K562 (cell line): ENCODE results near the gene VIPR2. TPM values are rescaled to one million over a fixed set of nuclear protein-coding genes. Genes with fewer than 3 reads are reported as not detected.

Experiments
- GATAD2B ChIP-seq: fragments of 450-650 bp; IDR thresholded peaks from 2 replicates; pipeline ENCODE4 v1.6.1; 2017; ENCODE audit warnings: mild to moderate bottlenecking, borderline replicate concordance
- HDAC6 ChIP-seq: IDR thresholded peaks from 2 replicates; pipeline ENCODE4 v1.6.1; 2012; ENCODE audit warnings: low read depth, mild to moderate bottlenecking, control low read depth, inconsistent platforms, low read length, moderate library complexity
- MITF ChIP-seq: IDR thresholded peaks from 2 replicates; pipeline ENCODE4 v1.6.1; 2014; ENCODE audit warnings: antibody characterized with exemption
- NR2C2 ChIP-seq, 2 experiments: fragments of 200-800 bp in 1 of 2; sonication (Bioruptor generic) in 1 of 2; sonication (generic) in 1 of 2; formaldehyde crosslinking in 1 of 2; IDR thresholded peaks; 2 replicates each; pipeline versions ENCODE4 v1.6.1 to v1.8.0; 2016 to 2022; ENCODE audit warnings: mild to moderate bottlenecking in 1 of 2, missing compliant biosample characterization in 1 of 2, missing genetic modification characterization in 1 of 2, missing genetic modification reagents in 1 of 2
- ZNF780A ChIP-seq: fragments of 250-450 bp; sonication (Bioruptor Pico); IDR thresholded peaks from 2 replicates; pipeline ENCODE4 v1.5.0; 2021; ENCODE audit warnings: mild to moderate bottlenecking
- polyA plus RNA-seq, 8 experiments: library from polyadenylated mRNA; depleted of rRNA in 4 of 8; stranded (reverse) in 5 of 8; unstranded in 3 of 8; fragments of >200 nt; fragmentation: Nextera tagmentation in 2 of 8; fragmentation: Illumina TruSeq in 1 of 8; extraction: Ambion mirVana in 2 of 8; extraction: Trizol in 1 of 8; gene quantifications; 2 replicates each; pipeline versions ENCODE4 v1.2.1 to v1.2.3, GENCODE V29; 2011 to 2014; ENCODE audit warnings: inconsistent platforms in 1 of 8, missing spikeins in 1 of 8
- total RNA-seq, 7 experiments: library from RNA; depleted of rRNA in 6 of 7; stranded (reverse); fragments of >200 nt in 6 of 7; fragmentation: Illumina TruSeq in 2 of 7; extraction: Trizol in 2 of 7; gene quantifications; 2 replicates each; pipeline versions ENCODE4 v1.2.1 to v1.2.3, GENCODE V29; 2011 to 2021; ENCODE audit warnings: low replicate concordance in 1 of 7
- TF ChIP-seq, protein P1 (sequence below): fragments of 450-650 bp; IDR thresholded peaks from 2 replicates; pipeline ENCODE4 v1.6.1; 2016; ENCODE audit warnings: mild to moderate bottlenecking, moderate library complexity
- TF ChIP-seq, protein P2 (sequence below), 2 experiments: fragments of 450-650 bp; conservative IDR thresholded peaks; 2 replicates each; pipeline ENCODE4 v1.6.1; 2017; ENCODE audit warnings: mild to moderate bottlenecking in 2 of 2, moderate library complexity in 2 of 2
- TF ChIP-seq, protein P3 (sequence below): fragments of 450-650 bp; IDR thresholded peaks from 2 replicates; pipeline ENCODE4 v1.6.1; 2016; ENCODE audit warnings: antibody characterized with exemption
- TF ChIP-seq, protein P4 (sequence below): sonication (generic); formaldehyde crosslinking; IDR thresholded peaks from 2 replicates; pipeline ENCODE4 v1.8.0; 2022; ENCODE audit warnings: mild to moderate bottlenecking, missing genetic modification reagents

The VIPR2 gene
- total and polyA plus RNA-seq, 9 of the 15 experiments (the other 6 are each of a cell fraction or from before 2014, with no cell fraction given): 0.04 TPM; not detected in 8

- TF ChIP-seq, protein P1, sequence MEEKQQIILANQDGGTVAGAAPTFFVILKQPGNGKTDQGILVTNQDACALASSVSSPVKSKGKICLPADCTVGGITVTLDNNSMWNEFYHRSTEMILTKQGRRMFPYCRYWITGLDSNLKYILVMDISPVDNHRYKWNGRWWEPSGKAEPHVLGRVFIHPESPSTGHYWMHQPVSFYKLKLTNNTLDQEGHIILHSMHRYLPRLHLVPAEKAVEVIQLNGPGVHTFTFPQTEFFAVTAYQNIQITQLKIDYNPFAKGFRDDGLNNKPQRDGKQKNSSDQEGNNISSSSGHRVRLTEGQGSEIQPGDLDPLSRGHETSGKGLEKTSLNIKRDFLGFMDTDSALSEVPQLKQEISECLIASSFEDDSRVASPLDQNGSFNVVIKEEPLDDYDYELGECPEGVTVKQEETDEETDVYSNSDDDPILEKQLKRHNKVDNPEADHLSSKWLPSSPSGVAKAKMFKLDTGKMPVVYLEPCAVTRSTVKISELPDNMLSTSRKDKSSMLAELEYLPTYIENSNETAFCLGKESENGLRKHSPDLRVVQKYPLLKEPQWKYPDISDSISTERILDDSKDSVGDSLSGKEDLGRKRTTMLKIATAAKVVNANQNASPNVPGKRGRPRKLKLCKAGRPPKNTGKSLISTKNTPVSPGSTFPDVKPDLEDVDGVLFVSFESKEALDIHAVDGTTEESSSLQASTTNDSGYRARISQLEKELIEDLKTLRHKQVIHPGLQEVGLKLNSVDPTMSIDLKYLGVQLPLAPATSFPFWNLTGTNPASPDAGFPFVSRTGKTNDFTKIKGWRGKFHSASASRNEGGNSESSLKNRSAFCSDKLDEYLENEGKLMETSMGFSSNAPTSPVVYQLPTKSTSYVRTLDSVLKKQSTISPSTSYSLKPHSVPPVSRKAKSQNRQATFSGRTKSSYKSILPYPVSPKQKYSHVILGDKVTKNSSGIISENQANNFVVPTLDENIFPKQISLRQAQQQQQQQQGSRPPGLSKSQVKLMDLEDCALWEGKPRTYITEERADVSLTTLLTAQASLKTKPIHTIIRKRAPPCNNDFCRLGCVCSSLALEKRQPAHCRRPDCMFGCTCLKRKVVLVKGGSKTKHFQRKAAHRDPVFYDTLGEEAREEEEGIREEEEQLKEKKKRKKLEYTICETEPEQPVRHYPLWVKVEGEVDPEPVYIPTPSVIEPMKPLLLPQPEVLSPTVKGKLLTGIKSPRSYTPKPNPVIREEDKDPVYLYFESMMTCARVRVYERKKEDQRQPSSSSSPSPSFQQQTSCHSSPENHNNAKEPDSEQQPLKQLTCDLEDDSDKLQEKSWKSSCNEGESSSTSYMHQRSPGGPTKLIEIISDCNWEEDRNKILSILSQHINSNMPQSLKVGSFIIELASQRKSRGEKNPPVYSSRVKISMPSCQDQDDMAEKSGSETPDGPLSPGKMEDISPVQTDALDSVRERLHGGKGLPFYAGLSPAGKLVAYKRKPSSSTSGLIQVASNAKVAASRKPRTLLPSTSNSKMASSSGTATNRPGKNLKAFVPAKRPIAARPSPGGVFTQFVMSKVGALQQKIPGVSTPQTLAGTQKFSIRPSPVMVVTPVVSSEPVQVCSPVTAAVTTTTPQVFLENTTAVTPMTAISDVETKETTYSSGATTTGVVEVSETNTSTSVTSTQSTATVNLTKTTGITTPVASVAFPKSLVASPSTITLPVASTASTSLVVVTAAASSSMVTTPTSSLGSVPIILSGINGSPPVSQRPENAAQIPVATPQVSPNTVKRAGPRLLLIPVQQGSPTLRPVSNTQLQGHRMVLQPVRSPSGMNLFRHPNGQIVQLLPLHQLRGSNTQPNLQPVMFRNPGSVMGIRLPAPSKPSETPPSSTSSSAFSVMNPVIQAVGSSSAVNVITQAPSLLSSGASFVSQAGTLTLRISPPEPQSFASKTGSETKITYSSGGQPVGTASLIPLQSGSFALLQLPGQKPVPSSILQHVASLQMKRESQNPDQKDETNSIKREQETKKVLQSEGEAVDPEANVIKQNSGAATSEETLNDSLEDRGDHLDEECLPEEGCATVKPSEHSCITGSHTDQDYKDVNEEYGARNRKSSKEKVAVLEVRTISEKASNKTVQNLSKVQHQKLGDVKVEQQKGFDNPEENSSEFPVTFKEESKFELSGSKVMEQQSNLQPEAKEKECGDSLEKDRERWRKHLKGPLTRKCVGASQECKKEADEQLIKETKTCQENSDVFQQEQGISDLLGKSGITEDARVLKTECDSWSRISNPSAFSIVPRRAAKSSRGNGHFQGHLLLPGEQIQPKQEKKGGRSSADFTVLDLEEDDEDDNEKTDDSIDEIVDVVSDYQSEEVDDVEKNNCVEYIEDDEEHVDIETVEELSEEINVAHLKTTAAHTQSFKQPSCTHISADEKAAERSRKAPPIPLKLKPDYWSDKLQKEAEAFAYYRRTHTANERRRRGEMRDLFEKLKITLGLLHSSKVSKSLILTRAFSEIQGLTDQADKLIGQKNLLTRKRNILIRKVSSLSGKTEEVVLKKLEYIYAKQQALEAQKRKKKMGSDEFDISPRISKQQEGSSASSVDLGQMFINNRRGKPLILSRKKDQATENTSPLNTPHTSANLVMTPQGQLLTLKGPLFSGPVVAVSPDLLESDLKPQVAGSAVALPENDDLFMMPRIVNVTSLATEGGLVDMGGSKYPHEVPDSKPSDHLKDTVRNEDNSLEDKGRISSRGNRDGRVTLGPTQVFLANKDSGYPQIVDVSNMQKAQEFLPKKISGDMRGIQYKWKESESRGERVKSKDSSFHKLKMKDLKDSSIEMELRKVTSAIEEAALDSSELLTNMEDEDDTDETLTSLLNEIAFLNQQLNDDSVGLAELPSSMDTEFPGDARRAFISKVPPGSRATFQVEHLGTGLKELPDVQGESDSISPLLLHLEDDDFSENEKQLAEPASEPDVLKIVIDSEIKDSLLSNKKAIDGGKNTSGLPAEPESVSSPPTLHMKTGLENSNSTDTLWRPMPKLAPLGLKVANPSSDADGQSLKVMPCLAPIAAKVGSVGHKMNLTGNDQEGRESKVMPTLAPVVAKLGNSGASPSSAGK: peak; percentile 98
- TF ChIP-seq HDAC6 (no peak), GATAD2B (no peak), MITF (no peak), ZNF780A (CRISPR knock-in tag) (no peak), NR2C2 (CRISPR knock-in tag; IDR thresholded peaks at IDR 0.05) (no peak), NR2C2 (tag; IDR thresholded peaks at IDR 0.05) (peak; percentile 68; the same call in 1 of the 2 replicates)
- TF ChIP-seq, protein P2, sequence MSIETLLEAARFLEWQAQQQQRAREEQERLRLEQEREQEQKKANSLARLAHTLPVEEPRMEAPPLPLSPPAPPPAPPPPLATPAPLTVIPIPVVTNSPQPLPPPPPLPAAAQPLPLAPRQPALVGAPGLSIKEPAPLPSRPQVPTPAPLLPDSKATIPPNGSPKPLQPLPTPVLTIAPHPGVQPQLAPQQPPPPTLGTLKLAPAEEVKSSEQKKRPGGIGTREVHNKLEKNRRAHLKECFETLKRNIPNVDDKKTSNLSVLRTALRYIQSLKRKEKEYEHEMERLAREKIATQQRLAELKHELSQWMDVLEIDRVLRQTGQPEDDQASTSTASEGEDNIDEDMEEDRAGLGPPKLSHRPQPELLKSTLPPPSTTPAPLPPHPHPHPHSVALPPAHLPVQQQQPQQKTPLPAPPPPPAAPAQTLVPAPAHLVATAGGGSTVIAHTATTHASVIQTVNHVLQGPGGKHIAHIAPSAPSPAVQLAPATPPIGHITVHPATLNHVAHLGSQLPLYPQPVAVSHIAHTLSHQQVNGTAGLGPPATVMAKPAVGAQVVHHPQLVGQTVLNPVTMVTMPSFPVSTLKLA (conservative IDR thresholded peaks at IDR 0.05): peak; percentile 54 to 58; a peak in 3 of 4 replicates
- TF ChIP-seq, protein P3, sequence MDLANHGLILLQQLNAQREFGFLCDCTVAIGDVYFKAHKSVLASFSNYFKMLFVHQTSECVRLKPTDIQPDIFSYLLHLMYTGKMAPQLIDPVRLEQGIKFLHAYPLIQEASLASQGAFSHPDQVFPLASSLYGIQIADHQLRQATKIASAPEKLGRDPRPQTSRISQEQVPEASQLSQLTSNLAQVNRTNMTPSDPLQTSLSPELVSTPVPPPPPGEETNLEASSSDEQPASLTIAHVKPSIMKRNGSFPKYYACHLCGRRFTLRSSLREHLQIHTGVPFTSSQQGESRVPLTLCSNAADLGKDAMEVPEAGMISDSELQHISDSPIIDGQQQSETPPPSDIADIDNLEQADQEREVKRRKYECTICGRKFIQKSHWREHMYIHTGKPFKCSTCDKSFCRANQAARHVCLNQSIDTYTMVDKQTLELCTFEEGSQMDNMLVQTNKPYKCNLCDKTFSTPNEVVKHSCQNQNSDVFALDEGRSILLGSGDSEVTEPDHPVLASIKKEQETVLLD: 0 out of 2 replicates have a peak, but pooled peaks have one; percentile 34
- TF ChIP-seq, protein P4, sequence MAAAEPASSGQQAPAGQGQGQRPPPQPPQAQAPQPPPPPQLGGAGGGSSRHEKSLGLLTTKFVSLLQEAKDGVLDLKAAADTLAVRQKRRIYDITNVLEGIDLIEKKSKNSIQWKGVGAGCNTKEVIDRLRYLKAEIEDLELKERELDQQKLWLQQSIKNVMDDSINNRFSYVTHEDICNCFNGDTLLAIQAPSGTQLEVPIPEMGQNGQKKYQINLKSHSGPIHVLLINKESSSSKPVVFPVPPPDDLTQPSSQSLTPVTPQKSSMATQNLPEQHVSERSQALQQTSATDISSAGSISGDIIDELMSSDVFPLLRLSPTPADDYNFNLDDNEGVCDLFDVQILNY (CRISPR knock-in tag): 0 out of 2 replicates have a peak, but pooled peaks have one; percentile 20
Observed at GRCh38 chr7:159005618-159006017, 139.0 kb downstream of the VIPR2 start (continued).
